LNCAP (cell line): Measurements from ENCODE around the gene NDUFB10.

Experiments
- TF ChIP-seq, protein P1 (sequence below): fragments of 450-650 bp; IDR thresholded peaks from 2 replicates; pipeline ENCODE4 v1.5.1; 2017; ENCODE audit warnings: mild to moderate bottlenecking

NDUFB10 gene

DNA sequence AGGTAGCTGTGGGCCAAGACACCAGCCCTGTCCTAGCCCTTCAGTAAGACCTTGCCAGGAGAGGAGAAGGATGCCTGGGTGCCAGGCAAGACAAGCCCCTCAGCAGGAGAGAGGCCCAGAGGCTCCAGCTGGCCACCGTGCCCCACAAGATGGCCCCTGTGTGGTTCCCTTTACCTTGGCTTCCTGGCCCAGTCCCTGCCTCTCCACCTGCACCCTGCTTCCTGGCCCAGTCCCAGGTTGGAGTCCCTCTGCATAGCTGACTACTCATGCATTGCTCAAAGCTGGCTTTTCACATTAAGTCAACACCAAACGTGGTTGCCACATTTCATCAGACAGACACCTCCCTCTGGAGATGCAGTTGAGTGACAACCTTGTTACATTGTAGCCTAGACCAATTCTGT, 34.4 kb downstream of the NDUFB10 start:
- TF ChIP-seq, protein P1, sequence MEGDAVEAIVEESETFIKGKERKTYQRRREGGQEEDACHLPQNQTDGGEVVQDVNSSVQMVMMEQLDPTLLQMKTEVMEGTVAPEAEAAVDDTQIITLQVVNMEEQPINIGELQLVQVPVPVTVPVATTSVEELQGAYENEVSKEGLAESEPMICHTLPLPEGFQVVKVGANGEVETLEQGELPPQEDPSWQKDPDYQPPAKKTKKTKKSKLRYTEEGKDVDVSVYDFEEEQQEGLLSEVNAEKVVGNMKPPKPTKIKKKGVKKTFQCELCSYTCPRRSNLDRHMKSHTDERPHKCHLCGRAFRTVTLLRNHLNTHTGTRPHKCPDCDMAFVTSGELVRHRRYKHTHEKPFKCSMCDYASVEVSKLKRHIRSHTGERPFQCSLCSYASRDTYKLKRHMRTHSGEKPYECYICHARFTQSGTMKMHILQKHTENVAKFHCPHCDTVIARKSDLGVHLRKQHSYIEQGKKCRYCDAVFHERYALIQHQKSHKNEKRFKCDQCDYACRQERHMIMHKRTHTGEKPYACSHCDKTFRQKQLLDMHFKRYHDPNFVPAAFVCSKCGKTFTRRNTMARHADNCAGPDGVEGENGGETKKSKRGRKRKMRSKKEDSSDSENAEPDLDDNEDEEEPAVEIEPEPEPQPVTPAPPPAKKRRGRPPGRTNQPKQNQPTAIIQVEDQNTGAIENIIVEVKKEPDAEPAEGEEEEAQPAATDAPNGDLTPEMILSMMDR: no peak

DNA sequence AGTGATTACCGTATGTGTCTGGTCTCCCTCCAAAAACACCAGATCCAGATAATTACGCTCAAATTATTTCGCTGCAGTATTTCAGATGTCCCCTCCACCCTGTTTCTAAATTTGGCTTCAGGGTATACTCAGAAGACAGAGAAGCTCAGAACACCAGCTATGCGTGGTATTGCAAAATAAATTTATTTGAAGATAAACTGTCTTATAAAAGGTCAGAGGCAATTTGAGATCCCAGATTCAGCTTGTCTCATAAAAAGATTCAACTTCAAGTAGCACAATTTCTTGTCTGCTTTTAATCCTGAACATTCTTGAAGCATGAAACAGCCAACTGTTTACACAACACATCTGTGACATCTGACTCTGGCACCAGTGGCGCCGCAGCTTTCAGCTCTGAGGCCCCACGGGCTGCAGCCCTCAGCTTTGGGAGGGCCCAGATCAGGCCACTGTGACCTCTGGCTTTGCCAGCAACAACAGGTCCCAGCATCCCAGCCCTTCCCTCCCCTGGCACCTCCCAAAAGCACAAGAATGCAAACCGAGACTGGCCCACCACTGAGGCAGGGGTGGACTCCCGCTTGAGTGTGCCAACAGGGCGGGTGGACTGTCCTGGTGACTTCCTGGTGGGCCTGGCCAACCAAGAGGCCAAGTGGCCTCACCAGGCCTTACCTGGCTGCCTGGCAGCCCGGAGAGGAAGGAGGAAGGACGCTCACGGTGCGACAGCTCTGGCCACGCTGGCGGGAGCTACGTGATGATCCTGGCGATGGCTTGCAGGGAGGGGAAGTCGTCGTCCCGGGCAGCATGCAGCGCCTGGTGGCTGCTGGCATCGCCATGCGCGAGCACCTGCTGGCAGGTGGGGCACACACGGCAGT, 38.4 kb downstream of the NDUFB10 start:
- TF ChIP-seq, protein P1: no peak

DNA sequence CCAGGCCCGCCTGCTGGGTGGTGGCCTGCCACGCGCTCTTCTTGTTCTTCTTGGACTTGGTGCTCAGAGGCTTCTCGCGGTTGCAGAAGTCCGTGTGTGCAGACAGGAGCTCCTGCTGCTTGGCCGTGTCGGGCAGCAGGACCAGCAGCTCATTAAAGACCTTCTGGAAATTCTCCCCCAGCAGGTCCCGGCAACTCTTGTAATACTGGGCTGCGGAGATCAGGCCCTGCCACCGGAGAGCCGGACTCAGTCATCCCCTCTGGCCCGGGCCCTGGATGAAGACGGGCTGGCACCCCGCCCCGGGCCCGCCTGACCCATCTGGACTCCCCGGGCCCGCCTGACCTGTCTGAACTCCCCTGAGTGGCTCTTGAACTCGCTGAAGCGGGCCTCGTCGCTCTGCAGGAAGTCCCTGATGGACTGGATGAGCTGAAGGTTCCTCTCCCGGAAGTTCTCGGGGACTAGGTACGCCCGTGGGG, 39.1 kb downstream of the NDUFB10 start:
- TF ChIP-seq, protein P1: no peak

DNA sequence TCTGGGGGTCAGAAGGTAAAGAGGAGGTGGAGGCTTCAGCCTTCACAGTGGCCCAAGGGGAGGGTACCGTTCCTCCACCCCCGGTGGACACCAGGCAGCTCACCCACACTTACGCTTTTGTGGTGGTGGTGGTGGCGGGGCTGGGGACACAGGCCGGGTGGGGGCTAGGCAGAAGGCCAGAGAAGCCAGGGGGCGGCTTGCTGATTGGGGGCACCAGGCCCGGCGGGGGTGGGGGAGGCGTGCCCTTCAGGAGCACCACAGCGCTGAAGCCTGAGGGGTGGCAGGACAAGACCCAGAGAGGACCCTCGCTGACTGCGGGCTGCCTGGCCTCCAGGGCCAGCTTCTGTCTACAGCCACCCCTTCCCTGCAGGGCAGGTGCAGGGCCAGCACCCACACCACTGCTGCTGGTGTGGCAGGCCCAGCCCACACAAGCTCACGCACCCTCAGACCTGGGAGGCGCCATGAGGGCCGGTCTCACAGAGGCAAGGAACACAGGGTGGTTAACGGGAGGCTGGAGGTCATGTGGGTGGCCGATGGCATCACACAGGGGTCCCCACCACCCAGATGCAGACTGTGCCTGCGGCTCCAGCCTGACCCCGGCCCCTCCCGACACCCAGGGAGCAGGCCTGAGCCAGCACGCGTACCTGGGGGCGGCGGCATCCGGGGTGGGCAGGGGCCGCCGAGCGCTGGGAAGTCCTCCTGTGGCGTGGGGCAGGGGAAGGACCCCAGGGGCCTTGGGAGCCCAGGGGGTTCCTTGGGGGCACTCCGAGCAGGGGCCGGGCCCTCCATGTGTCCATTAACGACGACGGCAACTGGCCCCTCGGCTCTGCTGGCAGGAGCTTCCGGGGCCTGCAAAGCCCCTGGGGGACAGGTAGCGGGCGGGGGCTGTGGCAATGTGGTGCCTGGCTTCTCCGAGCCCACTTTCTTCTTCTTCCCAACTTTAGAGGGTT, 39.8 kb downstream of the NDUFB10 start:
- TF ChIP-seq, protein P1: no peak

DNA sequence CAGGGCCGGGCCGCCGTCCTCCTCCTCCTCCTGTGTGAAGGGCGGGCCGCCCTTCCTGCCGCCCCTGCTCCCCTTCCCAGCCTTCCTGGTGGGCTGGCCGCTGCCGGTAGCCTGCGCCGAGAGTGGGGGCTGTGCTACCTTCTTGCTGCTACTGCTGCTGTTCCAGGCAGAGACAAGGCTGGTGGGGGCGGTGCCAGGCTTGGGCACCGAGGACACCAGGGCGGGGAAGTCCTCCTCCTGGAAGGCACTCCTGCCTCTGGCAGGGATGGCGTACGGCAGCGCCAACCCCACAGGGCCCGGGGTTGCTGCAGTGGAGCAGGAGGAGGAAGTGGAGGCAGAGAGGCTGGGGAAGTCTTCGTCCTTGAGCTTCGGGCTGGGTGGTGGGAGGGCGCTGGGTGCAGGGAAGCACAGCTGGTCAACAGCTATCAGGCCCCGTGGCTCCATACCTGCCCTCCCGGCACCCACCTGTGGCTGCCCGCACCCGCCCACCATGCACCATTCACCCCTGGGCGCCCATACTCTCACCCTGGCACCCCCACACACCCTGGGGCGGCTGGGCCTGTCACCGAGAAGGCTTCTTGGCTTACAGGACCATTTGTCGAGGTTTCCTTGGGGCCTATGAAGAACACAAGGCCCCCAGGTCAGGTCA, 40.7 kb downstream of the NDUFB10 start:
- TF ChIP-seq, protein P1: no peak

DNA sequence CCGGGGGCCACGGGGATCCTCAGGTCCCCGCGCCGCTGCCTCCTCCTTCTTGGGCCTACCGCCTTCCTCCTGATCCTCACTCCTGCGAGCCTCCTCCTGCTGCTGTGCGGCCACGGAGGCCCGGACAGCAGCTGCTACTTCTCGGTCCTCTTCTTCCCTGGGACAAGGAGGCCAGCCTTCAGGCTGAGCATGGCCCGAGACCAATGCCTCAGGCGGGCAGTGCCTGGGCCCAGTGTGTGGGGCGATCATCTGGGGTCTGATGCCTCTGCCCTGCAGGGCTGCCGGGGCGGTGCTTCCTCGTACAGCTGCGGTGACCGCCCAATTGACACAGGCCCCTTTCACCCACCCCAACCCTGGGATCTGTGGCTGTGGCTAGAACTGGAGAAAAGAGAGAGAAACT, 41.7 kb downstream of the NDUFB10 start:
- TF ChIP-seq, protein P1: no peak
